ENCODE measurements around the gene ZNF14.
"Not testable (repeated sequence)": the region's sequence is repeated elsewhere in the genome, so short reads cannot be mapped to it uniquely, and the experiment has no call there.

GRCh38 chr19:19771963-19772362 is 39.1 kb upstream of the ZNF14 start:
- not testable (repeated sequence) for TF ChIP-seq CTCF, POLR2A (IDR thresholded peaks at IDR 0.05)
